ENCODE results near the gene POMT2. TPM values are rescaled to one million over a fixed set of nuclear protein-coding genes. Genes with fewer than 3 reads are reported as not detected.
A peak's percentile ranks its signal among the peaks of the same experiment; 100 is the strongest.

POMT2 gene
- total RNA-seq, 1 donor from 2014 or later, result 29.4 TPM

DNA sequence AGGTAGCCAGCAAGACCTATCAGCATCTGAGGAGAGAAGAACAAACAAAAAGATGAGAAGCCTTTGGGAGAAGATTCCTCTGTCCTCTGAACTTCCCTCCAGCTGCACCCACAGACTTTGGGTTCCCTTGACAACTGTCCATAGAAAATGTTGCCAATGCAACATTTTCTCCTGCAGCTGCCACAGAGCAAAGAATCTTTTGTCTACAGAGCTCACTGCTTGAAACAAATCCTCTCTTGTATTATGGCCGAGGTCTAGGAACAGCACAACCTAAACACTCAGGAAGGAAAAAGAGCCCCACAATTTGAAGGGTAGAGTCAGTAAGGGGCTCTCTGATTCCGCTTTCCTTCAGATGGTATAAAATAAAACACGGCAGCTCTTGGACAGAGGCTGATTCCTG, 14.3 kb downstream of the POMT2 start:
- intact Hi-C loops (cut with DNase I), result no loop called here
- no peak for DNase-seq
- ATAC-seq, result no peak

DNA sequence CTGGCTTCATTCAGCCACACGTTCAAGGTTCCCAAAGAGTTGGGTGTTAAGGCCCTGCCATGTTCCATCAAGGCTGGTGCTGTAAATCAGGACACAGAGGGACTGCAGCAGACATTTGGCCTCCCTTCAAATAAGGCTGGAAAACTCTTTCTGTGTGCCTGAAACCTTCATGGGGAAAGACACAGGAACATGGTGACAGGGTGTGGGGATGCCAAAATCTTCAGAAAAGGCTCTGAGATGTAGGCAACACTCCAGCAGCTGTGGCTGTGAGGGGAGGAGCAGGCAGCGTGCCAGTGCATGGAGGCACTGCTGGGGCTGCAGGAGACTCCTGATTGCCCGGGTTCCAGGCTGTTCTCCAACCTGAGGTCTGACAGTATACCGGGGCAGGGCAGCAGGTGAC, 15.0 kb downstream of the POMT2 start:
- Histone ChIP-seq H3K4me3 (no peak overlapping the region), H3K27ac (no peak overlapping the region), H3K9me3 (no peaks in the 10 kb centered on the region), H3K27me3 (no peaks in the 10 kb centered on the region), H3K36me3 (peaks cover 8% of the 10 kb centered on the region), H3K4me1 (no peaks in the 10 kb centered on the region)
- DNase-seq, result no peak
- intact Hi-C loops (cut with DNase I), result no loop called here
- TF ChIP-seq, protein P1, sequence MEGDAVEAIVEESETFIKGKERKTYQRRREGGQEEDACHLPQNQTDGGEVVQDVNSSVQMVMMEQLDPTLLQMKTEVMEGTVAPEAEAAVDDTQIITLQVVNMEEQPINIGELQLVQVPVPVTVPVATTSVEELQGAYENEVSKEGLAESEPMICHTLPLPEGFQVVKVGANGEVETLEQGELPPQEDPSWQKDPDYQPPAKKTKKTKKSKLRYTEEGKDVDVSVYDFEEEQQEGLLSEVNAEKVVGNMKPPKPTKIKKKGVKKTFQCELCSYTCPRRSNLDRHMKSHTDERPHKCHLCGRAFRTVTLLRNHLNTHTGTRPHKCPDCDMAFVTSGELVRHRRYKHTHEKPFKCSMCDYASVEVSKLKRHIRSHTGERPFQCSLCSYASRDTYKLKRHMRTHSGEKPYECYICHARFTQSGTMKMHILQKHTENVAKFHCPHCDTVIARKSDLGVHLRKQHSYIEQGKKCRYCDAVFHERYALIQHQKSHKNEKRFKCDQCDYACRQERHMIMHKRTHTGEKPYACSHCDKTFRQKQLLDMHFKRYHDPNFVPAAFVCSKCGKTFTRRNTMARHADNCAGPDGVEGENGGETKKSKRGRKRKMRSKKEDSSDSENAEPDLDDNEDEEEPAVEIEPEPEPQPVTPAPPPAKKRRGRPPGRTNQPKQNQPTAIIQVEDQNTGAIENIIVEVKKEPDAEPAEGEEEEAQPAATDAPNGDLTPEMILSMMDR (IDR thresholded peaks at IDR 0.05), result no peak
- no peak for ATAC-seq

More for the DNA sequence above, 14.3 kb downstream of the POMT2 start:
- no peak overlapping the region for H3K4me3 ChIP-seq
- no peak overlapping the region for H3K27ac ChIP-seq
- TF ChIP-seq, protein P1 (IDR thresholded peaks at IDR 0.05), result no peak
- H3K27me3 ChIP-seq, result no peaks in the 10 kb centered on the region
- no peaks in the 10 kb centered on the region for H3K9me3 ChIP-seq
- H3K4me1 ChIP-seq, result no peaks in the 10 kb centered on the region
- peaks cover 8% of the 10 kb centered on the region for H3K36me3 ChIP-seq

DNA sequence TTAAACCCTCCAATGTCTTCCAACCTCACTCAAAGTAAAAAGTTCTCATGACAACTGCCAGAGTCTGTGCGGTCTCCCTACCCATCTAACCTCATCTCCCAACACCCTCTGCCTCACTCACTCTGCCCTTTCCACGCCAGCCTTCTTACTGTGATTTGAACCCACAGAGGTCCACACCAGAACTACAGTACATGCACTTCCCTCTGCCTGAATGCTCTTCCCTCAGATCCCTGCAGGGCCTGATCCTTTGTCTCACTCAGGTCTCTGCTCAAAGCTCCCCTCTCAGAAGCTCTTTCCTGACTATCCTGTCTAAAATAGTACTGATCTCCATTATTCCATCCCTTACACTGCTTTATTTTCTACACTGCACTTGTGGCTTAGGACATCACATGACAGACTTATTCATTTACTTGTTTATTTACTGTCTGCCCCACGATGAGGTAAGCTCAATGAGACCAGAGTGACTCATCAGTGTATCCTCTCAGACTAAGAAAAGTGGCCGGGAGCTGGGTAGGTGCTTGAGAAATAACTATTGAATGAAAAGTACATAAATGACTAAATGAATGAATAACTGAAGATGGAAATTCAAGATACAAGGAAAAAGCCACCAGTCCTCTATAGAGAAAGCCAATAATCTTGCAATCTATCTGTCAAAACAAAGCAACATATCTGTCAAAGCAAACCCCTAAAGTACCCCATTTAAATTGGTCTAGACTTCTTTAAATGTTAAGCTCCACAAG, 17.1 kb downstream of the POMT2 start:
- peaks cover 16% of the 10 kb centered on the region for H3K36me3 ChIP-seq
- H3K27me3 ChIP-seq, result no peaks in the 10 kb centered on the region
- TF ChIP-seq, protein P1 (IDR thresholded peaks at IDR 0.05), result no peak
- no peak overlapping the region for H3K27ac ChIP-seq
- no peaks in the 10 kb centered on the region for H3K4me1 ChIP-seq
- peak; percentile 79 for ATAC-seq
- no peak for DNase-seq
- no peak overlapping the region for H3K4me3 ChIP-seq
- intact Hi-C loops (cut with DNase I), result no loop called here
- no peaks in the 10 kb centered on the region for H3K9me3 ChIP-seq

DNA sequence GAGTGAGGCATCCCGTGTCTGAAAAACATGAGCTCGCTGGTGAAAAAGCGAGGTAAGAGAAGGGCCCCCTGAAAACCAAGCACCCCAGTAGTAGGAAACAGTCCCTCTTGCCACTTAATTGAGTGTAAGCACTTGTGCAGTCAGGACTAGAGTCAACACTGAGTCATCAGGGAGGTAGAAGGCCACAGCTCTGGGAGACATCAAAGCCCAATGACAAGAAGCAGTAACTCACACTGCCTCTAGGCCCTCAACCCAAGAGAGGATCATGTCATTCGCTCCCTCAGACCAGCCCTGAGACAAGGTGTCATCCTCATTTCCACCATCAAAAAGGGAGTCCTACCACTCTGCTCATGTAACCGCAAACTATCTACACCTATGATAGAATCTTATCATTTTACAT, 17.8 kb downstream of the POMT2 start:
- Histone ChIP-seq H3K4me3 (no peak overlapping the region), H3K27me3 (no peaks in the 10 kb centered on the region), H3K36me3 (peaks cover 21% of the 10 kb centered on the region), H3K27ac (no peak overlapping the region), H3K9me3 (no peaks in the 10 kb centered on the region), H3K4me1 (no peaks in the 10 kb centered on the region)
- TF ChIP-seq, protein P1 (IDR thresholded peaks at IDR 0.05), result no peak
- DNase-seq (no peak), ATAC-seq (peak; percentile 50)
- intact Hi-C loops (cut with DNase I), result no loop called here

DNA sequence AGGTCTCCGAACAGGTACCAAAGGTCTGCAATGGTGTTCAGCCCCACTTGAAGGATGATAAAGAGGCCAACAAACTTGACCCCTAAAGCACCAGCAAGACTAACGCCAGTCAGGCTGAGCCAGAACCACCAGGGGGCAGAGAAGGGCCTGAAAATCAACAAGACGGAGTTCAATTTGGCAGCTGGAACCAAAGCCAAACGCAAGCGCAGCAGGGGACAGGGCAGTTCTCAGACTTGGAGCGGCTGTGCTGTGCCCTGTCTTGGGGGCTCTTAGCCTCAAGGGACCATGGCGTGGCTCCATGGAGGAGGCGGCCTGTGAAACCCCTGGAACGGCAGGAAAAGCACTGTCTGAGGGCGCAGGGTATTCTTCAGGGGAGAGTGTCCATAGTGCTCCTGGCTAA, 19.6 kb downstream of the POMT2 start:
- ATAC-seq, result peak; percentile 68

More for the DNA sequence above, 19.6 kb downstream of the POMT2 start:
- Histone ChIP-seq H3K27ac (no peak overlapping the region), H3K9me3 (no peaks in the 10 kb centered on the region), H3K4me1 (no peaks in the 10 kb centered on the region), H3K4me3 (no peak overlapping the region), H3K27me3 (no peaks in the 10 kb centered on the region), H3K36me3 (peaks cover 25% of the 10 kb centered on the region)
- no peak for DNase-seq
- intact Hi-C loops (cut with DNase I), result no loop called here
- TF ChIP-seq, protein P1 (IDR thresholded peaks at IDR 0.05), result peak; percentile 59

Measured in upper lobe of right lung (tissue), 1 donor.